ENCODE data around the gene INO80D.

DNA sequence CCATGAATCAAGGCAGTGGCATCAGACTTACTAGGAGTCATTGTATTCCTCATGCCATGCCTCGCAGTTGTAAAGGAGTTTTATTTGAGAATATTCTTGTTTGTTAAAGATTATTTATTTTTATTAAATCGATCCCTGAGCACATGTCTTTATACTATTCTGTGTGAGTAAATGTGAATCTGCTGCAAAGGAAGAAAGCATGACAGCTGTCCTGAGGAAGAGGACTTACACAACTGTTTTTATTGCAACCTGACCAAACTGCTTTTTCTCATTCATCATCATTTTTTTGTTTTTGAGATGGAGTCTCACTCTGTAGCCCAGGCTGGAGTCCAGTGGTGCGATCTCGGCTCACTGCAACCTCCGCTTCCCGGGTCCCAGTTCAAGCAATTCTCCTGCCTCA lies 34.1 kb downstream of the INO80D start:
- TF ChIP-seq, protein P1, sequence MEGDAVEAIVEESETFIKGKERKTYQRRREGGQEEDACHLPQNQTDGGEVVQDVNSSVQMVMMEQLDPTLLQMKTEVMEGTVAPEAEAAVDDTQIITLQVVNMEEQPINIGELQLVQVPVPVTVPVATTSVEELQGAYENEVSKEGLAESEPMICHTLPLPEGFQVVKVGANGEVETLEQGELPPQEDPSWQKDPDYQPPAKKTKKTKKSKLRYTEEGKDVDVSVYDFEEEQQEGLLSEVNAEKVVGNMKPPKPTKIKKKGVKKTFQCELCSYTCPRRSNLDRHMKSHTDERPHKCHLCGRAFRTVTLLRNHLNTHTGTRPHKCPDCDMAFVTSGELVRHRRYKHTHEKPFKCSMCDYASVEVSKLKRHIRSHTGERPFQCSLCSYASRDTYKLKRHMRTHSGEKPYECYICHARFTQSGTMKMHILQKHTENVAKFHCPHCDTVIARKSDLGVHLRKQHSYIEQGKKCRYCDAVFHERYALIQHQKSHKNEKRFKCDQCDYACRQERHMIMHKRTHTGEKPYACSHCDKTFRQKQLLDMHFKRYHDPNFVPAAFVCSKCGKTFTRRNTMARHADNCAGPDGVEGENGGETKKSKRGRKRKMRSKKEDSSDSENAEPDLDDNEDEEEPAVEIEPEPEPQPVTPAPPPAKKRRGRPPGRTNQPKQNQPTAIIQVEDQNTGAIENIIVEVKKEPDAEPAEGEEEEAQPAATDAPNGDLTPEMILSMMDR (IDR thresholded peaks at IDR 0.05) = no peak
- TF ChIP-seq POLR2A (IDR thresholded peaks at IDR 0.05) = no peak
